Mesothelial cell of epicardium (in vitro differentiated cells): ENCODE results near the gene KDM1B. TPM values are rescaled to one million over a fixed set of nuclear protein-coding genes. Genes with fewer than 3 reads are reported as not detected.

Experiments
- DNase-seq, 2 experiments: peaks; one replicate each; pipeline ENCODE4 v3.0.0; 2021; ENCODE audit warnings: low spot score in 2 of 2; ENCODE audit not compliant: unreplicated experiment in 2 of 2
- H3K27ac Mint-ChIP-seq: 2 replicates; pipeline ENCODE4 v1.8.0; 2021; ENCODE audit warnings: mixed read lengths
- H3K27me3 Mint-ChIP-seq: 2 replicates; pipeline ENCODE4 v1.8.0; 2021; ENCODE audit warnings: low read depth, mixed read lengths
- H3K36me3 Mint-ChIP-seq: 2 replicates; pipeline ENCODE4 v1.8.0; 2021; ENCODE audit warnings: mixed read lengths
- H3K4me1 Mint-ChIP-seq: 2 replicates; pipeline ENCODE4 v1.8.0; 2021; ENCODE audit warnings: mixed read lengths
- H3K4me3 Mint-ChIP-seq: 2 replicates; pipeline ENCODE4 v1.8.0; 2021; ENCODE audit warnings: mild to moderate bottlenecking, moderate library complexity, mixed read lengths
- H3K9me3 Mint-ChIP-seq: 2 replicates; pipeline ENCODE4 v1.8.0; 2021; ENCODE audit warnings: mixed read lengths
- total RNA-seq: library from RNA; stranded (reverse); gene quantifications from 3 replicates; pipeline ENCODE4 v1.2.1, GENCODE V29; 2021
- TF ChIP-seq, protein P1 (sequence below): fragments of 200-600 bp; sonication (generic); IDR thresholded peaks from one replicate; pipeline ENCODE4 v1.5.0; 2021; ENCODE audit warnings: antibody characterized with exemption; ENCODE audit not compliant: unreplicated experiment

Gene KDM1B, protein sequence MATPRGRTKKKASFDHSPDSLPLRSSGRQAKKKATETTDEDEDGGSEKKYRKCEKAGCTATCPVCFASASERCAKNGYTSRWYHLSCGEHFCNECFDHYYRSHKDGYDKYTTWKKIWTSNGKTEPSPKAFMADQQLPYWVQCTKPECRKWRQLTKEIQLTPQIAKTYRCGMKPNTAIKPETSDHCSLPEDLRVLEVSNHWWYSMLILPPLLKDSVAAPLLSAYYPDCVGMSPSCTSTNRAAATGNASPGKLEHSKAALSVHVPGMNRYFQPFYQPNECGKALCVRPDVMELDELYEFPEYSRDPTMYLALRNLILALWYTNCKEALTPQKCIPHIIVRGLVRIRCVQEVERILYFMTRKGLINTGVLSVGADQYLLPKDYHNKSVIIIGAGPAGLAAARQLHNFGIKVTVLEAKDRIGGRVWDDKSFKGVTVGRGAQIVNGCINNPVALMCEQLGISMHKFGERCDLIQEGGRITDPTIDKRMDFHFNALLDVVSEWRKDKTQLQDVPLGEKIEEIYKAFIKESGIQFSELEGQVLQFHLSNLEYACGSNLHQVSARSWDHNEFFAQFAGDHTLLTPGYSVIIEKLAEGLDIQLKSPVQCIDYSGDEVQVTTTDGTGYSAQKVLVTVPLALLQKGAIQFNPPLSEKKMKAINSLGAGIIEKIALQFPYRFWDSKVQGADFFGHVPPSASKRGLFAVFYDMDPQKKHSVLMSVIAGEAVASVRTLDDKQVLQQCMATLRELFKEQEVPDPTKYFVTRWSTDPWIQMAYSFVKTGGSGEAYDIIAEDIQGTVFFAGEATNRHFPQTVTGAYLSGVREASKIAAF
- 15.2 to 17.3 TPM (median 16.1 TPM) in 3 replicates for total RNA-seq

DNA sequence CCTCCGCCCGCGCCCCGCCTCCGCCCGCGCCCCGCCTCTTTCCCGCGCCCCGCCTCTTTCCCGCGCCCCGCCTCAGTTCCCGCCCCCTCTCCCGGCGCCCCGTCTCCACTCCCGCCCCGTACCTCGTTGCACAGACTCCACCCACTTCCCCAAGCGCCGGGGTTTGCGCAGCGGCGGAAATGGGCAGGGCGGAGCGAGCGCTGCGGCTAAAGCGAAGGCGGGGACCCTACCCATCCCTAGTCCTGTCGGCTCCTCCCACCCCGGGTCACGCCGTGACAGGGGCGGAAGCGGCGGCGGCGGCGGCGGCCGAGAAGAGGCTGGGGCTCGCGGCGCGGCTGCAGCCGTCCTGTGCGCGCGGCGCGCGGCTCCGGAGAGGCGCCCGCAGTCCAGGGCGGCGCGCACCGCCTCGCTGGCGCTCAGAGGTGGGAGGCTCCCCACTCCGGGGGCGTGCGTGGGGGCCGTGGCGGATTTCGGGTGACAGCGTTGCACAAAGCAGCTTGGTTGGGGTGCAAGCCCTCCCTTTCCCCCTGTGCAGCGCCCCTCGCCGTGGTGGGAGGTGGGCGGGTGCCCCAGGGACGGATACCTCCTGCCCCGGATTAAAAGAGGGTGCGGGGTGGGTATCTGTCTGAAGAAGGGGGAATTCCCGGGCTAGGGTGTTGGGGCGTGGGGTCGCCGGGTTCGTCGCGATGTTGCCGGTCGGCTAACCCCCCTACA, at the start of gene KDM1B:
Gene KDM1B (plus strand): TSS at position 273 of the 714 bp plus-strand sequence. CDS start 4,474 bp downstream, outside the sequence.
- Mint-ChIP-seq H3K27ac (peak within 1 kb of the TSS; percentile 99), H3K4me3 (peak within 1 kb of the TSS; percentile 99), H3K36me3 (peaks cover 6% of the 10 kb centered on the region), H3K4me1 (peaks cover 27% of the 10 kb centered on the region), H3K9me3 (no peaks in the 10 kb centered on the region), H3K27me3 (no peaks in the 10 kb centered on the region)
- peak; percentile 97 to 98 for DNase-seq
- TF ChIP-seq, protein P1, sequence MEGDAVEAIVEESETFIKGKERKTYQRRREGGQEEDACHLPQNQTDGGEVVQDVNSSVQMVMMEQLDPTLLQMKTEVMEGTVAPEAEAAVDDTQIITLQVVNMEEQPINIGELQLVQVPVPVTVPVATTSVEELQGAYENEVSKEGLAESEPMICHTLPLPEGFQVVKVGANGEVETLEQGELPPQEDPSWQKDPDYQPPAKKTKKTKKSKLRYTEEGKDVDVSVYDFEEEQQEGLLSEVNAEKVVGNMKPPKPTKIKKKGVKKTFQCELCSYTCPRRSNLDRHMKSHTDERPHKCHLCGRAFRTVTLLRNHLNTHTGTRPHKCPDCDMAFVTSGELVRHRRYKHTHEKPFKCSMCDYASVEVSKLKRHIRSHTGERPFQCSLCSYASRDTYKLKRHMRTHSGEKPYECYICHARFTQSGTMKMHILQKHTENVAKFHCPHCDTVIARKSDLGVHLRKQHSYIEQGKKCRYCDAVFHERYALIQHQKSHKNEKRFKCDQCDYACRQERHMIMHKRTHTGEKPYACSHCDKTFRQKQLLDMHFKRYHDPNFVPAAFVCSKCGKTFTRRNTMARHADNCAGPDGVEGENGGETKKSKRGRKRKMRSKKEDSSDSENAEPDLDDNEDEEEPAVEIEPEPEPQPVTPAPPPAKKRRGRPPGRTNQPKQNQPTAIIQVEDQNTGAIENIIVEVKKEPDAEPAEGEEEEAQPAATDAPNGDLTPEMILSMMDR = no peak

DNA sequence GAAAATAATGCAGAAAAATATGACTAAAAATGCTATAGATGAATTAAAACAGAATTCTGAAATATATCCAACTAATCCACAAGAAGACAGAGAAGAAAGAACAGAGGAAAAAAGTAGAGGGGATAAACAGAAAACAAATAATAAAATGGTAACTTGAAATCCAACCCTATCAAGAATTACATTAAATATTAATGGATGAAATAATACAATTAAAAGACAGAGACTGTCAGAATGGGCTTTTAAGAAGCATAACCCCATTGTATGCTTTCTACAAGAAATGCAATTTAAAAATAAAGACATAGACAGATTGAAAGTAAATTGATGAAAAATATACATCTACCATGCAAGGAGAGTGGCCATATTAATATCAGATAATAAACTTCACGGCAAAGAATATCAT, 48.2 kb upstream of the KDM1B start:
- Mint-ChIP-seq H3K4me3 (no peak overlapping the region), H3K27ac (no peak overlapping the region), H3K27me3 (peaks cover 3% of the 10 kb centered on the region), H3K4me1 (no peaks in the 10 kb centered on the region), H3K9me3 (peaks cover 24% of the 10 kb centered on the region), H3K36me3 (peaks cover 9% of the 10 kb centered on the region)
- DNase-seq = no peak
- TF ChIP-seq, protein P1 = no peak

DNA sequence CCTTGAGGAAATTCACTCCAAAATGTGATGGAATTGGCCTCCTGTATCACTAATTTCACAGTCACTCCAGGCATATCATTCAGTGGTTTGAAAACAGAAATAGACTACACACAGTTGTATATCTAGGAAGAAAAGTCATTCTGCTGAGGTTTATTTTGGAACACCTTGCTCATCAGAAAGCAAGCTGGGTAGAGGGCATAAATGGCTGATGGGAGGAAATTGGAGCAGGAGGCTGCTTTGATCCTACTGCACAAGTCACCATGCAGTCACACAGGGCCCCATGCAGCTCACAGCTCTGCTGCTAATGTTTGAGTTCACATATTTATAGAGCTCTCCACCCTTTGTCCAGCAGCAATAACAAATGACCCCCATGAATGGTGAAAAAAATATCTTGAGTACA, 45.1 kb upstream of the KDM1B start:
- H3K27me3 Mint-ChIP-seq = no peaks in the 10 kb centered on the region
- TF ChIP-seq, protein P1 = no peak
- no peaks in the 10 kb centered on the region for H3K4me1 Mint-ChIP-seq
- peaks cover 9% of the 10 kb centered on the region for H3K36me3 Mint-ChIP-seq
- H3K9me3 Mint-ChIP-seq = peaks cover 19% of the 10 kb centered on the region
- H3K27ac Mint-ChIP-seq = no peak overlapping the region
- DNase-seq = no peak
- H3K4me3 Mint-ChIP-seq = no peak overlapping the region

DNA sequence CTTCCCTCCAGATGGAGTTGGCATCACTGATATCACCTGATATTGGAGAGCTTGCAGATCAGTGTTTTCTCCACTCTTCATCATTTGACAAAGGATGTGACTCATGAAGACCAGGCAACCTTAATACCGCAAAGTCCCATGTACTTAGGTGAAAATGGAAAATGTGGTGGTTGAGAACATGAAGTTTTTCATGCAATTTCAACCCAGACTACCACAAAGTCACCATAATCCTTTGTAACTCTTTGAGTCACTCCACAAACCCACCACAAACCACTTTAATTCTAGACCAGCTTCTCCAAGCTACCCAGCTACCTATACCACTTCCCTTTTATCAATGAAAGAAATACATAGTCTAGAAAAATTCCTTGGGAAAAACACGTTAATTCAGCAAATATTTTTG, 39.9 kb upstream of the KDM1B start:
- DNase-seq = no peak
- no peaks in the 10 kb centered on the region for H3K9me3 Mint-ChIP-seq
- H3K27ac Mint-ChIP-seq = no peak overlapping the region
- TF ChIP-seq, protein P1 = no peak
- H3K4me3 Mint-ChIP-seq = no peak overlapping the region
- H3K36me3 Mint-ChIP-seq = no peaks in the 10 kb centered on the region
- H3K27me3 Mint-ChIP-seq = no peaks in the 10 kb centered on the region
- no peaks in the 10 kb centered on the region for H3K4me1 Mint-ChIP-seq

DNA sequence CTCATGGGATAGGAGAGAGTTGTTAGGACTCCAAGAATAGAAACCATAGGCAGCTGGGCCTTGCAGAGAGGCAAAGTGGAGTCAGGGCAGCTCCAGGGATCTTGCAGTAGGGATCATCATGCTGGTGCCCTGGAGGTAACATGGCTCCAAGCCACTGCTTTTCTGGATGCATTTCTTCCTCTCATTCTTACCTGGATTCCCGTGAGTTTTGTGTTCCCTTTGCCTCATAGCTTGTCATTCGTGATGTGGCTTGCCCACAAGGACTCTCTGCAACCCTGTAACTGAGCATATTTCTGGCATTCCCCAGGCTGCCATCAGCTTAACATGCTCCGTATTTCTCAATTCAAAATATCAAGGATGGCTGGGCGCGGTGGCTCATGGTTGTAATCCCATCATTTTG, 38.1 kb upstream of the KDM1B start:
- Mint-ChIP-seq H3K4me1 (peaks cover 1% of the 10 kb centered on the region), H3K27me3 (no peaks in the 10 kb centered on the region), H3K4me3 (no peak overlapping the region), H3K36me3 (no peaks in the 10 kb centered on the region), H3K27ac (no peak overlapping the region), H3K9me3 (no peaks in the 10 kb centered on the region)
- TF ChIP-seq, protein P1 = no peak
- DNase-seq = no peak
